ENCODE data around the gene GNG8. TPM values are rescaled to one million over a fixed set of nuclear protein-coding genes. Genes with fewer than 3 reads are reported as not detected.

GNG8 gene
- total RNA-seq, 2 donors from 2014 or later = not detected

GRCh38 chr19:46674416-46675178 lies 38.6 kb upstream of the GNG8 start:
- WGBS, 2 experiments (ENCODE audit: insufficient coverage in 1 of 2, insufficient read length in 1 of 2) = 95 to 96% methylated on average over 16 to 21 of the region's 21 CpGs
- Histone ChIP-seq H3K27ac (ENCODE audit: low read depth, low read length) (no peak overlapping the region), H3K4me3 (ENCODE audit: low read length) (no peak overlapping the region), H3K9me3 (ENCODE audit: control insufficient read depth, low read length) (no peaks in the 10 kb centered on the region), H3K36me3 (ENCODE audit: control insufficient read depth, insufficient read depth, low read length) (peaks cover 61% of the 10 kb centered on the region), H3K9ac (ENCODE audit: extremely low read depth, low read length, poor library complexity, severe bottlenecking) (no peak overlapping the region), H3K4me1 (ENCODE audit: control insufficient read depth, insufficient read depth, low read length) (no peaks in the 10 kb centered on the region), H3K27me3 (ENCODE audit: control insufficient read depth, insufficient read depth, low read length, poor library complexity, severe bottlenecking) (no peaks in the 10 kb centered on the region)
- Mint-ChIP-seq H3K4me3 (no peak overlapping the region), H3K4me1 (no peaks in the 10 kb centered on the region), H3K9me3 (peaks cover 2% of the 10 kb centered on the region), H3K27me3 (ENCODE audit: insufficient read depth) (no peaks in the 10 kb centered on the region), H3K27ac (peak overlapping the region; percentile 59), H3K36me3 (ENCODE audit: low read depth) (peaks cover 64% of the 10 kb centered on the region)
- peak; percentile 95 for DNase-seq
- TF ChIP-seq CTCF (conservative IDR thresholded peaks at IDR 0.05) = no peak

- H3K4me1 Mint-ChIP-seq = no peaks in the 10 kb centered on the region
- DNase-seq = no peak
- Histone ChIP-seq H3K27me3 (ENCODE audit: control insufficient read depth, insufficient read depth, low read length, poor library complexity, severe bottlenecking) (no peaks in the 10 kb centered on the region), H3K4me3 (ENCODE audit: low read length) (no peak overlapping the region), H3K36me3 (ENCODE audit: control insufficient read depth, insufficient read depth, low read length) (peaks cover 32% of the 10 kb centered on the region), H3K9me3 (ENCODE audit: control insufficient read depth, low read length) (no peaks in the 10 kb centered on the region), H3K4me1 (ENCODE audit: control insufficient read depth, insufficient read depth, low read length) (no peaks in the 10 kb centered on the region), H3K27ac (ENCODE audit: low read depth, low read length) (no peak overlapping the region), H3K9ac (ENCODE audit: extremely low read depth, low read length, poor library complexity, severe bottlenecking) (no peak overlapping the region)
- H3K27ac Mint-ChIP-seq = no peak overlapping the region
- H3K4me3 Mint-ChIP-seq = no peak overlapping the region
- H3K9me3 Mint-ChIP-seq = peaks cover 2% of the 10 kb centered on the region
- peaks cover 33% of the 10 kb centered on the region for H3K36me3 Mint-ChIP-seq (ENCODE audit: low read depth)
- TF ChIP-seq CTCF (conservative IDR thresholded peaks at IDR 0.05) = no peak
- H3K27me3 Mint-ChIP-seq (ENCODE audit: insufficient read depth) = peaks cover 2% of the 10 kb centered on the region
Measured at GRCh38 chr19:46670813-46671212, 34.8 kb upstream of the GNG8 start.

GRCh38 chr19:46668662-46669061 lies 32.7 kb upstream of the GNG8 start:
- H3K4me3 Mint-ChIP-seq = no peak overlapping the region
- peaks cover 2% of the 10 kb centered on the region for H3K9me3 Mint-ChIP-seq
- Histone ChIP-seq H3K27me3 (ENCODE audit: control insufficient read depth, insufficient read depth, low read length, poor library complexity, severe bottlenecking) (no peaks in the 10 kb centered on the region), H3K36me3 (ENCODE audit: control insufficient read depth, insufficient read depth, low read length) (peaks cover 13% of the 10 kb centered on the region), H3K27ac (ENCODE audit: low read depth, low read length) (no peak overlapping the region), H3K9ac (ENCODE audit: extremely low read depth, low read length, poor library complexity, severe bottlenecking) (no peak overlapping the region), H3K4me3 (ENCODE audit: low read length) (no peak overlapping the region), H3K4me1 (ENCODE audit: control insufficient read depth, insufficient read depth, low read length) (no peaks in the 10 kb centered on the region), H3K9me3 (ENCODE audit: control insufficient read depth, low read length) (no peaks in the 10 kb centered on the region)
- no peaks in the 10 kb centered on the region for H3K4me1 Mint-ChIP-seq
- 90 to 95% methylated on average over 3 of the region's 3 CpGs for WGBS, 2 experiments (ENCODE audit: insufficient coverage in 1 of 2, insufficient read length in 1 of 2)
- H3K36me3 Mint-ChIP-seq (ENCODE audit: low read depth) = peaks cover 14% of the 10 kb centered on the region
- H3K27me3 Mint-ChIP-seq (ENCODE audit: insufficient read depth) = peaks cover 9% of the 10 kb centered on the region
- no peak for TF ChIP-seq CTCF (conservative IDR thresholded peaks at IDR 0.05)
- DNase-seq = no peak
- H3K27ac Mint-ChIP-seq = no peak overlapping the region

All from endodermal cell (in vitro differentiated cells).